Measurements from ENCODE around the gene TMX4.

TMX4 gene

DNA sequence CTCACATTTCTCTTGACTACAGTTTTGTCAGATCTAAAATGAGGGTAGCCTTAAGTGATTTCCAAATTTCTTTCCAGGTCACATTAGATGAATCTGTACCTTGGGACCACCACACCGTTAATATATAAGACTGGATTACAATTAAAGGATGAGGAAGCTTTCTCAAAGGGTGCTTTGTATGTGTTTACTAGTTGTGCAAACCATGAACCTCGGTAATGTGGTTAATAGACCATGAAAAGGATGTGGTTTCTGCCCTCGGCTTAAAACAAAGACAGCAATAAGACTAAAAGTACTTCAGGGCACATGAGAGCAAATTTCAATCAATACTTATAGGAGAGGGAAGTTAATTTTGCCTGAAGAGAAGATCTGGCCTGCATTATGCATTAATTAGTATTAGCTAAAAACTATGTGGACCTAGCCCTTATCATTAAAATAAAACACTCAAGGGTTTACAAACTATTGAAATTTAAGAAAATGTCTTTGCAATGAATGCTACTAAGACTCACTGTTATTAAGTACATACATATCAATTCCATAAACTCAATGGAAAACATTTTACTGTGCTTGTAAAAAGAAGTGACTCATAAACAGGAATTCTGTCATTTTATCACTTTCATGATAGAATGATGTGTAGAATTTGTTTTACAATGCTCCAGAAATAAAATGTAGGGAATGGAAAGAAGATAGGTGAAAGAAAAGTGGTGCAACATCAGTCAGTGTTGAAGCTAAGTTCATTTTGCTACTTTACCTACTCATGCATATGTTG lies 936 bp upstream of the TMX4 start:
- FAIRE-seq (no peak), DNase-seq (ENCODE audit: insufficient read length, low spot score) (no peak)

GRCh38 chr20:8019998-8020247 lies 362 bp upstream of the TMX4 start:
- DNase-seq (ENCODE audit: insufficient read length, low spot score) (no peak), FAIRE-seq (no peak)

- DNase-seq (ENCODE audit: insufficient read length, low spot score) (peak; percentile 77), FAIRE-seq (peak; percentile 78)
Observed at GRCh38 chr20:8018958-8019245, 659 bp downstream of the TMX4 start.

GRCh38 chr20:8012724-8013123 lies 6.8 kb downstream of the TMX4 start:
- DNase-seq (ENCODE audit: insufficient read length, low spot score) (no peak), FAIRE-seq (no peak)

DNA sequence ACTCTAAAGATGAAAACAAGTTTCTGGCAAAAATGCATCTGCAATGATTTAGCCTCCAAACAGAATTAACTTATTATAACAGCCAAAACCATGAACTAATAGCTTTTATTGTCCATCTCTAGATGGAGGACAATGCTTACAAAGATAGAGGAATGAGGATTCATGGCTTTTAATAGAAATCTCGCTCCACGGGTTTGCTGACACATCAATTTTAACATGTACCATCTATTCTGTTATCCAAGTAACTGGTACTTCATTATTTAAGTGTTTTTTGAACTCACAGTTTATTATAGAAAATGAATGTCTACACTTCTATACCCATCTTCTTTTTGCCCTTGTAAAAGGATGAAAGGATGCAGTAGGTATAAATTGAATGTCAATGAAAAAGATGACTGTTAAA lies 10.8 kb downstream of the TMX4 start:
- FAIRE-seq, result no peak
- no peak for DNase-seq (ENCODE audit: insufficient read length, low spot score)

DNA sequence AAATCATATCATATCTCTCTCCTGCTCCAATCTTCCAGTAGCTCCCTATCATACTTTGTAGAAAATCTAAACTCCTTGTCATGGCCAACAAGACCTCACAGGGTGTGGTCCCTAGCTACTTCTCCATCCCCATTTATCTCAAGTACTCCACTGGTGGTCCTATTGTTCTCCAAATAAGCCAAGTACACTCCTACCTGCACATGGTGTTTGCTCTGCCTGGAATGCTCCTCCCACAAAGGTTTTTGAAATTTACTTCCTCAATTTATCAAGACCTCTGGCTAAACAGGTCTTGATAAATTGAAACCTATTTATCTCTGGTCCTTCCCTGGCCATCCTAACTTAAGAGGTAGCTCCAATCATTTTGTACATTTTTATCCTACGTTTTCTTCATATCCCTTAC lies 12.1 kb downstream of the TMX4 start:
- no peak for DNase-seq (ENCODE audit: insufficient read length, low spot score)

DNA sequence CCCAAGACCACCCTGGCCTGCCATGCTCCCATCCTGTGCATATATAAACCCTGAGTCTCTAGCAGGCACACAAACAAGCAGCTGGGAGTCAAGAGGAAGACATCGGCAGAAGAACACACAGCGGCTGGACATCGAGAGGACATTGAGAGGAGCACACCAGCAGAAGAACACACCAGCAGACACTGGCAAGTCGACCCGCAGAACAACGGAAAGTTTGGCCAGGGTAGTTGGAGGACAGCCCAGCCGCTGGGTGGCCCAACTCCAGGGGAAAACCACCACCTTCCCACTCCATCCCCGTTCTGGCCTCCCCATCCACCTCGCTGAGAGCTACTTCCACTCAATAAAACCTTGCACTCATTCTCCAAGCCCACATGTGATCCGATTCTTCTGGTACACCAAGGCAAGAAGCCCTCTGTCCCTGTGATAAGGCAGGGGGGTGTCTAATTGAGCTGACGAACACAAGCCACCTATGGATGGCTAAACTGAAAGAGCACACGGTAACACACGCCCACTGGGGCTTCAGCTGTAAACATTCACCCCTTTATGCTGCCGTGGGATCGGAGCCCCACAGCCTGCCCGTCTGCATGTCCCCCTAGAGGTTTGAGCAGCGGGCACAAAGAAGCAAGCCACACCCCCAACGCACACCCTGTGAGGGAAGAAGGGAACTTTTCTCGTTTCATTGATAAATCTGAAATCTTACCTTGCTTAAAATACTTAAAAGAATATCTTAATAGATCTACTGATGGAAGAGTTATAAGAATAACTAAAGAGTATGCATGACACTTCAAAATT lies 13.8 kb downstream of the TMX4 start:
- DNase-seq (ENCODE audit: insufficient read length, low spot score) (no peak), FAIRE-seq (no peak)

More for the DNA sequence above, 12.1 kb downstream of the TMX4 start:
- no peak for FAIRE-seq

DNA sequence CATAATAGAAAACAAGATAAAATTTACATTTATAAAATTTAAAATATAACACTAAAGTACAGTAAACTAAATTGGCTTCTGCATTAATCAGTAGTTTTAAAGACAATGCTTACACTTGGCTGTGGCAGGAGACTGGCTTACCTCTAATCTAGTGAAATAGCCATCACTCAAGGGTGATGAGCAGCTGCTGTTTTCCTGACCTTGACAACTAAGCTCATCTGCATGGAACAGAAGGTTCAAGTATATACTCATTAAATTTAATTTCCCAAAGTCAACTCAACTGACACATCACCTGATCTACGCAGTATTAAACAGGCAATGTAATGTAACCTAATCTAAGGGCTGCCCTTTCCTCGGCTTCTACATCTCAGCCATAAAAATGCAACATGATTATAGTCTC lies 14.5 kb downstream of the TMX4 start:
- FAIRE-seq (no peak), DNase-seq (ENCODE audit: insufficient read length, low spot score) (no peak)

GRCh38 chr20:8002056-8002455 lies 17.5 kb downstream of the TMX4 start:
- no peak for DNase-seq (ENCODE audit: insufficient read length, low spot score)
- FAIRE-seq, result no peak

- FAIRE-seq (no peak), DNase-seq (ENCODE audit: insufficient read length, low spot score) (no peak)
Observed at GRCh38 chr20:8000796-8001195, 18.8 kb downstream of the TMX4 start.

GRCh38 chr20:7996898-7997297 lies 22.7 kb downstream of the TMX4 start:
- FAIRE-seq (no peak), DNase-seq (ENCODE audit: insufficient read length, low spot score) (no peak)

- FAIRE-seq, result no peak
- DNase-seq (ENCODE audit: insufficient read length, low spot score), result no peak
Observed at GRCh38 chr20:7994809-7995208, 24.8 kb downstream of the TMX4 start.

DNA sequence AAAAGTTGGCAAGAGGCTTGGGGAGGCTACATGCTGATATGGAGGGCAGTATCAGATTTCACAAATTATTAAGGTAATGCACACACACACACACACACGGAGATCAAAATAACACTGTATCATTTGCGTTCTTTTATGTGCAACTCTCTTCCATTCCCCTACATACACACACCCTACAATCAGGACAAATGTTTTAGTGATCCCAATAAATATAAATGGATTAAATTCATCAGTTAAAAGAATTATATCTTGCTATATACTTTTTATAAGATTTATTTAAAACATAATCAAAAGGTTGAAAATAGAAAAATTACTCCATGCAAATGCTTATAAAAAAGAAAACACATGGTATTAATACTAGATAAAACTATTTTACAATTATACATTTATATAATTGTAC lies 25.9 kb downstream of the TMX4 start:
- DNase-seq (ENCODE audit: insufficient read length, low spot score), result no peak
- FAIRE-seq, result no peak

DNA sequence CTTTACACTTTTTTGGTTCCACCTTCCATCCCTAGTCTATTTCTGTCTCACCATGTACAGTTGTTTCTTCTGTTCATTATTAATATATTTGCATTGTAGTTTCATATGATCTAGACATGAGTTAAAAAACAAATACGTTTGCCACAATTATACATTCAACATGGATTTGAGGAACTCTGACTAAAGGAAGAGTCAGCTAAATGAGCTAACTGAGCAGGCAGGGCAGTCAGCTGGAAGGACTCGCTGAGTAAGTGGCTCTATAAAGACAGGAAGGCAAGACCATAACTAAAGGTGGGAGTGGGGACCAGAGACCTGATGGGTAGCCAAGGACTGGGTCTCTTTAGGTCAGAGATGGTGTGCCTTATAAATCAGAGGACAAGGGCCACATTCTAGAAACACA lies 26.3 kb downstream of the TMX4 start:
- FAIRE-seq (no peak), DNase-seq (ENCODE audit: insufficient read length, low spot score) (no peak)

DNA sequence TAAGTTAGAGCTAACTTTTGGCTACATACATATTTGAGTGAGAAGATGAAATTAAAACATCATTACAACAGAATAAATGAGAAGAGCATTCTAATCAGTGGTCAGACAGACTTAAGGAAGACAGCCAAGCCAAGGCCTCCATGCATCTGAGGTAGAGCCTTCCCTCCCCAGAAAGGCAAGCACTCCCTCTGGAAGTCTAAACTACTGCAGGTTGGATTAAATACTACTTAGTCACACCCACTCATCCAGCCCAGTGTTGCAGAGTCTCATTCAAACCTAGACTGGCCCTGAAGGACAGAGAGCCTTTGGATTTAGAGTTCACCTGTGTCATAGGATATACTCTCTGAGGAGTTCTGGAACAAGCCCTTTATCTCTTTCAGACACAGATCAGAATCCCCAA lies 29.2 kb downstream of the TMX4 start:
- no peak for FAIRE-seq
- DNase-seq (ENCODE audit: insufficient read length, low spot score), result no peak

- DNase-seq (ENCODE audit: insufficient read length, low spot score) (no peak), FAIRE-seq (no peak)
Observed at GRCh38 chr20:7989379-7989778, 30.2 kb downstream of the TMX4 start.

GRCh38 chr20:7985916-7986315 lies 33.6 kb downstream of the TMX4 start:
- FAIRE-seq (no peak), DNase-seq (ENCODE audit: insufficient read length, low spot score) (no peak)

DNA sequence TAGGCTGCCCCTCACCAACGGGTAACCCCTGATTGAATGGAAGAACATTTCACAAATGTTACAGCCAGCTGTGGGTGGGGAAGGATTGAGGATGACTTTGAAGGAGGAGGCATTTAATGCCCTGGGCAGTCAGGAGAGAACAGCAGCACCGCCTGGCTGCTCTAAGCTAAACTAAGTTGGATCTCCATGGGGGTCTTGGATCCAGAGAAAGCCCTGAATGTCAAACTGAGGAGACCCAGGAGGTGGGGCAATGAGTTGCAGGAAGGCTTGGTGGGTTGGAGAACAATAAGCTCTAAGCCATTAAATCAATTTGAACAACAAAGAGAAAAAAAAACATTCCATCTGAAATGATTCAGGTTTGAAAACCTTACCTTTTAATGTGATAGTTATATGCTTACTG lies 35.4 kb downstream of the TMX4 start:
- no peak for FAIRE-seq
- no peak for DNase-seq (ENCODE audit: insufficient read length, low spot score)

DNA sequence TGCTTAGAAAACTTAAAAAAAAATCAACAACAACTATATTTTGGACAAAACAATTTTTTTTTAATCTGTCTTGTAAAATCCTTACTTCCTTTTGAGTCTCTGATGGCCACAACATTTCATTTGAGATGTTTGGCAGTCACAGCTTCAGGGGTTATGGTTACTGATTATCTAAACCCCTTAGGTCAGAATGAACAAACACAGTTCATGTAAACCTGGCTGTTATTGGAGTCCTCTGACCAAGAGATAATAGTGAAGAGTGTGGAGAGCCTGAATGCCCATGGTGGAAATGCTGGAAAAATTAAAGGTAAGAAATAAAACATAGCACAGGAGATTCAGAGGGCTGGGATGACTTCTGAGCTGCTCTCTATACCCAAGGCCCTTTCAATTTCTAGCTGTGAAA lies 38.2 kb downstream of the TMX4 start:
- no peak for FAIRE-seq
- DNase-seq (ENCODE audit: insufficient read length, low spot score), result no peak

DNA sequence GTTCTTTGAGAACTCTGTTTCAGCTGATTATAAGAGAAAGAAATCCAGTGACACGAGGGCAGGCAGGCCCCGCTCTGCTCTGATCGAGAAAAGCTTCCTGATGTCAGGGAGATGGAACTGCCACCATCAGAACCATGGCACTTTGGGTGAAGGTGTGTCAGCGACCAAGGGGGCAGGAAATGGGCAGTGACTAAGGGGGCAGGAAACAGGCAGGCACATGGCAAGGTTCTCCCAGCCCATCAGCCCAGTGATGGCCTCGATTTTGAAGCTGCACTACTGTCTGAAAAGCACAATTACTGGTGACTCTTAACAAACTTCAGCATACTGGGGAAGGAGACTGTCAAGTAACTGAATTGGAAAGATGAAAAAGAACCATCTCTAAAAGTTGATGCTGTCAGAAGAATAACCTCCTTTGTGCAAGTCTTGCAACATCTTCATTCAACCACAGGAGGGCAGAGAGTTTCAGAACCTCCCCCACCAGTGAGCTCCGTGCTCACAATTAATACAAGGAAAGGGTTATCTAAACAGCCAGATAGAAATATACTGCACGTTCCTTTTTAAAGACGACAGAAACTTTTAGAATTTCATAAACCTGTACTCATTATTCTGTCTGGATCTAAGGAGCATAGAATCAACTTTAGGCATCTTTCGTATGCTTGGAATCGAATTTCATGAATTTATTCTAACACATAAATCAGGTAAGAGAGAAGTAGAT lies 39.1 kb downstream of the TMX4 start:
- FAIRE-seq (no peak), DNase-seq (ENCODE audit: insufficient read length, low spot score) (peak; percentile 27)

GRCh38 chr20:7977709-7978108 lies 41.9 kb downstream of the TMX4 start:
- DNase-seq (ENCODE audit: insufficient read length, low spot score) (no peak), FAIRE-seq (no peak)

DNA sequence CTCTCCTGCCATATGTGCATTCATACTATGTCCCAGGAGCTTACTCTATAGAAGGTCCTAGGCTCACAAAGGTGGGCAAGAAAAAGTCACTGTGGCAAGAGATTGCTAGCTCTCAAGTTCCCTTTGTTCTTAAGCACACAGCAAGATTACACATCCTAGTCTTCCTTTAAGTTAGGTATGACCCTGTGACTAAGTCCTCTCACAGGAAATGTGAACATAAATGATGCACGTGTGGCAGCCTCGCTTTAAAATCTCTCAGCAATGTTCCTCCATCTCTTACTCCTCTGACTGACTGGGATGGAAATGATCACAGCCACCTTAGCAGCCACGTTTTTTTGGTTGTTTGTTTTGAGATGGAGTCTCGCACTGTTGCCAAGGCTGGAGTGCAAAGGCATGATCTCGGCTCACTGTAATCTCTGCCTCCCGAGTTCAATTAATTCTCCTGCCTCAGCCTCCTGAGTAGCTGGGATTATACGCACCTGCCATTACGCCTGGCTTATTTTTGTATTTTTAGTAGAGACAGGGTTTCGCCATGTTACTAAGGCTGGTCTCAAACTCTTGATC lies 43.6 kb downstream of the TMX4 start:
- DNase-seq (ENCODE audit: insufficient read length, low spot score) (no peak), FAIRE-seq (no peak)

Measured in HTR-8/SVneo (cell line).